CD14-positive monocyte (primary cell): ENCODE data around the gene ZNF280D. TPM values are rescaled to one million over a fixed set of nuclear protein-coding genes. Genes with fewer than 3 reads are reported as not detected.

Source experiments
- DNase-seq, 3 donors: peaks; one replicate each; pipeline ENCODE4 v3.0.0-alpha.2; 2011 to 2022
- H2AFZ ChIP-seq: 2 replicates; pipeline ENCODE4 v1.6.0; 2012; ENCODE audit warnings: mild to moderate bottlenecking, low read depth, low read length, inconsistent platforms; ENCODE audit not compliant: insufficient read depth, poor library complexity, severe bottlenecking
- H3K27ac ChIP-seq, 2 donors: 1 replicate in 1 of 2; 2 replicates in 1 of 2; pipeline ENCODE4 v1.5.1; 2012 to 2013; ENCODE audit warnings: low read length in 2 of 2, control low read depth in 1 of 2, inconsistent platforms in 1 of 2, low read depth in 1 of 2, mild to moderate bottlenecking in 1 of 2
- H3K27me3 ChIP-seq, 2 donors: one replicate each; pipeline versions ENCODE4 v1.6.0 to v1.6.1; 2011 to 2013; ENCODE audit warnings: low read length in 2 of 2; ENCODE audit not compliant: control insufficient read depth in 2 of 2, insufficient read depth in 2 of 2
- H3K36me3 ChIP-seq, 2 donors: replicated peaks in 1 of 2; 1 replicate in 1 of 2; 2 replicates in 1 of 2; pipeline versions ENCODE4 v1.5.1 to v1.6.1; 2012 to 2013; ENCODE audit warnings: low read length in 2 of 2, control low read depth in 1 of 2, inconsistent platforms in 1 of 2, mild to moderate bottlenecking in 1 of 2; ENCODE audit not compliant: insufficient read depth in 2 of 2, control insufficient read depth in 1 of 2
- H3K4me1 ChIP-seq, 2 donors: 1 replicate in 1 of 2; 2 replicates in 1 of 2; pipeline versions ENCODE4 v1.5.1 to v1.6.1; 2012 to 2013; ENCODE audit warnings: low read length in 2 of 2, control low read depth in 1 of 2, inconsistent platforms in 1 of 2, mild to moderate bottlenecking in 1 of 2, moderate library complexity in 1 of 2; ENCODE audit not compliant: insufficient read depth in 2 of 2, control insufficient read depth in 1 of 2
- H3K4me2 ChIP-seq: replicated peaks from 2 replicates; pipeline ENCODE3; 2012; ENCODE audit warnings: low read length, moderate library complexity, mild to moderate bottlenecking; ENCODE audit not compliant: poor library complexity, severe bottlenecking; ENCODE audit errors: extremely low read depth
- H3K4me3 ChIP-seq, 3 experiments: fragments of 200-600 bp in 1 of 3; sonication (generic) in 1 of 3; replicated peaks in 1 of 3; 1 replicate in 2 of 3; 2 replicates in 1 of 3; pipeline ENCODE4 v1.5.1; 2011 to 2013; ENCODE audit warnings: low read length in 3 of 3, mild to moderate bottlenecking in 3 of 3, control low read depth in 2 of 3, low read depth in 2 of 3, inconsistent platforms in 1 of 3, moderate library complexity in 1 of 3
- H3K79me2 ChIP-seq: 2 replicates; pipeline ENCODE4 v1.6.0; 2012; ENCODE audit warnings: mild to moderate bottlenecking, control low read depth, inconsistent platforms, low read length, moderate library complexity; ENCODE audit not compliant: insufficient read depth
- H3K9ac ChIP-seq: 2 replicates; pipeline ENCODE4 v1.6.0; 2017; ENCODE audit warnings: low read length, mild to moderate bottlenecking; ENCODE audit not compliant: insufficient read depth, poor library complexity, severe bottlenecking
- H3K9me3 ChIP-seq, 2 donors: replicated peaks in 1 of 2; 1 replicate in 1 of 2; 2 replicates in 1 of 2; pipeline versions ENCODE4 v1.5.1 to v1.6.1; 2012 to 2013; ENCODE audit warnings: low read length in 2 of 2, control low read depth in 1 of 2; ENCODE audit not compliant: control insufficient read depth in 1 of 2, insufficient read depth in 1 of 2
- H4K20me1 ChIP-seq: 2 replicates; pipeline ENCODE4 v1.6.0; 2012; ENCODE audit warnings: mild to moderate bottlenecking, low read length, control low read depth, moderate library complexity; ENCODE audit not compliant: insufficient read depth
- H3K27ac Mint-ChIP-seq, 7 donors: one replicate each; pipeline ENCODE4 v1.8.0; 2020; ENCODE audit warnings: mild to moderate bottlenecking in 7 of 7, mixed read lengths in 7 of 7, moderate library complexity in 6 of 7, inconsistent platforms in 2 of 7
- H3K27me3 Mint-ChIP-seq, 3 donors: one replicate each; pipeline ENCODE4 v1.8.0; 2021 to 2022; ENCODE audit warnings: low read depth in 3 of 3, mild to moderate bottlenecking in 3 of 3, mixed read lengths in 3 of 3, moderate library complexity in 3 of 3, inconsistent platforms in 1 of 3
- H3K36me3 Mint-ChIP-seq, 2 donors: one replicate each; pipeline ENCODE4 v1.8.0; 2020; ENCODE audit warnings: mixed read lengths in 2 of 2, inconsistent platforms in 1 of 2, mild to moderate bottlenecking in 1 of 2
- H3K4me1 Mint-ChIP-seq: one replicate; pipeline ENCODE4 v1.8.0; 2020; ENCODE audit warnings: mild to moderate bottlenecking, mixed read lengths
- H3K4me3 Mint-ChIP-seq, 2 donors: one replicate each; pipeline ENCODE4 v1.8.0; 2020; ENCODE audit warnings: mild to moderate bottlenecking in 2 of 2, mixed read lengths in 2 of 2, moderate library complexity in 1 of 2
- H3K9me3 Mint-ChIP-seq, 7 donors: one replicate each; pipeline ENCODE4 v1.8.0; 2020 to 2022; ENCODE audit warnings: mixed read lengths in 7 of 7, mild to moderate bottlenecking in 6 of 7, moderate library complexity in 6 of 7, inconsistent platforms in 2 of 7
- WGBS: methylation state at CpG from one replicate; pipeline ENCODE4 v1.1.5; 2013; ENCODE audit warnings: missing lambda C conversion rate; ENCODE audit not compliant: insufficient coverage; 5-methylcytosine and 5-hydroxymethylcytosine counted together
- intact Hi-C, 2 donors: fragments of 100-400 bp; cut with micrococcal nuclease; formaldehyde crosslinking; loops; one replicate each; pipeline versions ENCODE4 v1.15.0 to v1.15.1; 2023
- polyA plus RNA-seq, 3 donors: library from polyadenylated mRNA; depleted of rRNA in 1 of 3; unstranded in 2 of 3; stranded (reverse) in 1 of 3; fragments of 300-500 nt in 2 of 3; fragments of >200 nt in 1 of 3; fragmentation: Illumina TruSeq in 2 of 3; gene quantifications; 1 replicate in 2 of 3; 2 replicates in 1 of 3; pipeline ENCODE4 v1.2.3, GENCODE V29; 2012 to 2021
- TF ChIP-seq, protein P1 (sequence below): fragments of 200-600 bp; IDR thresholded peaks from one replicate; pipeline ENCODE4 v1.8.0; 2022; ENCODE audit warnings: antibody characterized with exemption, mild to moderate bottlenecking

ZNF280D gene
- polyA plus RNA-seq, 3 donors = 5.1 to 14.2 (median 8.0) TPM

GRCh38 chr15:56754772-56755370 is 21.6 kb upstream of the ZNF280D start:
- Mint-ChIP-seq H3K27me3 (peaks cover 0 to 2% (median 1%) of the 10 kb centered on the region in 3 donors), H3K9me3 (peaks cover 0 to 3% (median 0%) of the 10 kb centered on the region in 7 donors), H3K4me1 (peaks cover 24% of the 10 kb centered on the region), H3K36me3 (no peaks in the 10 kb centered on the region), H3K4me3 (no peak overlapping the region), H3K27ac (no peak overlapping the region)
- H3K4me3 ChIP-seq = no peak overlapping the region
- no peak overlapping the region for H2AFZ ChIP-seq
- no peak overlapping the region for H3K27ac ChIP-seq
- no peak overlapping the region for H3K4me2 ChIP-seq
- TF ChIP-seq, protein P1, sequence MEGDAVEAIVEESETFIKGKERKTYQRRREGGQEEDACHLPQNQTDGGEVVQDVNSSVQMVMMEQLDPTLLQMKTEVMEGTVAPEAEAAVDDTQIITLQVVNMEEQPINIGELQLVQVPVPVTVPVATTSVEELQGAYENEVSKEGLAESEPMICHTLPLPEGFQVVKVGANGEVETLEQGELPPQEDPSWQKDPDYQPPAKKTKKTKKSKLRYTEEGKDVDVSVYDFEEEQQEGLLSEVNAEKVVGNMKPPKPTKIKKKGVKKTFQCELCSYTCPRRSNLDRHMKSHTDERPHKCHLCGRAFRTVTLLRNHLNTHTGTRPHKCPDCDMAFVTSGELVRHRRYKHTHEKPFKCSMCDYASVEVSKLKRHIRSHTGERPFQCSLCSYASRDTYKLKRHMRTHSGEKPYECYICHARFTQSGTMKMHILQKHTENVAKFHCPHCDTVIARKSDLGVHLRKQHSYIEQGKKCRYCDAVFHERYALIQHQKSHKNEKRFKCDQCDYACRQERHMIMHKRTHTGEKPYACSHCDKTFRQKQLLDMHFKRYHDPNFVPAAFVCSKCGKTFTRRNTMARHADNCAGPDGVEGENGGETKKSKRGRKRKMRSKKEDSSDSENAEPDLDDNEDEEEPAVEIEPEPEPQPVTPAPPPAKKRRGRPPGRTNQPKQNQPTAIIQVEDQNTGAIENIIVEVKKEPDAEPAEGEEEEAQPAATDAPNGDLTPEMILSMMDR = no peak
- H3K79me2 ChIP-seq = no peaks in the 10 kb centered on the region
- no CpG with 5 or more reads among the region's 2 CpGs for WGBS
- H3K9me3 ChIP-seq = no peaks in the 10 kb centered on the region
- H4K20me1 ChIP-seq = no peaks in the 10 kb centered on the region
- H3K9ac ChIP-seq = no peak overlapping the region
- DNase-seq = no peak
- intact Hi-C loops = no loop called here
- no peaks in the 10 kb centered on the region for H3K27me3 ChIP-seq
- no peaks in the 10 kb centered on the region for H3K36me3 ChIP-seq
- H3K4me1 ChIP-seq = peaks cover 21% of the 10 kb centered on the region in 2 donors

DNA sequence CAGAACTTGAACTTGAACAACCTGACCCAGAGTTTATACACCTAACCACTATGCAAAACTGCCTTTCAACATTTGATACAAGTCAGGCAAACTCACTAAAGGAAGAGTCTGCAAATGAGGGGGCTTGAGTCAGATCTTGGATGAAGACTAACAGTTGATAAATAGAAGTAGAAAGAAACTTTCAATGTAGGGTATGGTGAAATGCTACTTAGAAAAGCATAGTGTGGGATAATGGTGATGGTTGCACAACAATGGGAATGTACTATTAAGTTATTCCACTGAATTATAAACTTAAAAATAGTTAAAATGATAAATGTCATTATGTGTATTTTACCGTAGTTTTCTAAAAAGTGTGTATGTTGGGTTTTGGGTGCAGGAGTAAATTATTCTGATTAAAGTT is 19.7 kb upstream of the ZNF280D start:
- Histone ChIP-seq H3K27ac (no peak overlapping the region), H3K79me2 (no peaks in the 10 kb centered on the region), H3K27me3 (no peaks in the 10 kb centered on the region), H3K9me3 (no peaks in the 10 kb centered on the region), H4K20me1 (no peaks in the 10 kb centered on the region), H3K4me1 (peaks cover 2% of the 10 kb centered on the region in 2 donors), H3K9ac (no peak overlapping the region), H3K4me2 (no peak overlapping the region), H3K4me3 (no peak overlapping the region), H3K36me3 (no peaks in the 10 kb centered on the region), H2AFZ (no peak overlapping the region)
- H3K4me1 Mint-ChIP-seq = peaks cover 5% of the 10 kb centered on the region
- WGBS = no CpG with 5 or more reads among the region's 1 CpG
- peaks cover 0 to 2% (median 0%) of the 10 kb centered on the region in 3 donors for H3K27me3 Mint-ChIP-seq
- TF ChIP-seq, protein P1 = no peak
- no peak overlapping the region for H3K4me3 Mint-ChIP-seq
- no peaks in the 10 kb centered on the region for H3K36me3 Mint-ChIP-seq
- H3K9me3 Mint-ChIP-seq = peaks cover 0 to 3% (median 0%) of the 10 kb centered on the region in 7 donors
- no peak for DNase-seq
- intact Hi-C loops = no loop called here
- no peak overlapping the region for H3K27ac Mint-ChIP-seq
